Measurements from ENCODE around the gene LRP2. TPM values are rescaled to one million over a fixed set of nuclear protein-coding genes. Genes with fewer than 3 reads are reported as not detected.

The LRP2 gene
- total and polyA plus RNA-seq, 7 donors = 0.02 TPM; not detected in 6

DNA sequence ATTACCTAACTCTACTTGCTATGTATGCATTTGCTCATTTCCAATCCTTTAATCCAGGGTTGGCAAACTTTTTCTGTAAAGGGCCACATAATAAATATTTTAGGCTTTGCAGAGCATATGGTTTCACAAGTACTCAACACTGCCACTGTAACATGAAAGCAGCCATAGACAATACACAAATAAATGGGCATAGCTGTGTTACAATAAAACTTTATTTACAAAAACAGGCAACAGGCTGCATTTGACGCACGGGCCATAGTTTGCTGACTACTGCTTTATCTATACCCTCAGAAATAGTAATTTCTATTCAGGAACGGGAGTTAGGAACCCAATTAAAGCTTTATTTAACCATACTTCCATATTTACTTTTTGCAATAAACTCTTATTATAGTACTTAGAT is 154.3 kb downstream of the LRP2 start:
- TF ChIP-seq, protein P1, sequence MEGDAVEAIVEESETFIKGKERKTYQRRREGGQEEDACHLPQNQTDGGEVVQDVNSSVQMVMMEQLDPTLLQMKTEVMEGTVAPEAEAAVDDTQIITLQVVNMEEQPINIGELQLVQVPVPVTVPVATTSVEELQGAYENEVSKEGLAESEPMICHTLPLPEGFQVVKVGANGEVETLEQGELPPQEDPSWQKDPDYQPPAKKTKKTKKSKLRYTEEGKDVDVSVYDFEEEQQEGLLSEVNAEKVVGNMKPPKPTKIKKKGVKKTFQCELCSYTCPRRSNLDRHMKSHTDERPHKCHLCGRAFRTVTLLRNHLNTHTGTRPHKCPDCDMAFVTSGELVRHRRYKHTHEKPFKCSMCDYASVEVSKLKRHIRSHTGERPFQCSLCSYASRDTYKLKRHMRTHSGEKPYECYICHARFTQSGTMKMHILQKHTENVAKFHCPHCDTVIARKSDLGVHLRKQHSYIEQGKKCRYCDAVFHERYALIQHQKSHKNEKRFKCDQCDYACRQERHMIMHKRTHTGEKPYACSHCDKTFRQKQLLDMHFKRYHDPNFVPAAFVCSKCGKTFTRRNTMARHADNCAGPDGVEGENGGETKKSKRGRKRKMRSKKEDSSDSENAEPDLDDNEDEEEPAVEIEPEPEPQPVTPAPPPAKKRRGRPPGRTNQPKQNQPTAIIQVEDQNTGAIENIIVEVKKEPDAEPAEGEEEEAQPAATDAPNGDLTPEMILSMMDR (IDR thresholded peaks at IDR 0.05) = no peak
- Histone ChIP-seq H3K27me3 (ENCODE audit: insufficient read depth in 3 of 3, low read length in 2 of 3) (peaks cover 0 to 2% (median 0%) of the 10 kb centered on the region in 3 donors), H3K36me3 (ENCODE audit: insufficient read depth in 1 of 2, low read depth in 1 of 2) (no peaks in the 10 kb centered on the region), H3K4me3 (no peak overlapping the region), H3K4me1 (no peaks in the 10 kb centered on the region), H3K27ac (no peak overlapping the region), H3K9me3 (no peaks in the 10 kb centered on the region)
- DNase-seq (no peak), ATAC-seq (no peak)
- intact Hi-C loops (cut with DNase I) = no loop called here
- 91 to 93% (median 91%) methylated on average over 3 of the region's 3 CpGs for WGBS, 3 donors

DNA sequence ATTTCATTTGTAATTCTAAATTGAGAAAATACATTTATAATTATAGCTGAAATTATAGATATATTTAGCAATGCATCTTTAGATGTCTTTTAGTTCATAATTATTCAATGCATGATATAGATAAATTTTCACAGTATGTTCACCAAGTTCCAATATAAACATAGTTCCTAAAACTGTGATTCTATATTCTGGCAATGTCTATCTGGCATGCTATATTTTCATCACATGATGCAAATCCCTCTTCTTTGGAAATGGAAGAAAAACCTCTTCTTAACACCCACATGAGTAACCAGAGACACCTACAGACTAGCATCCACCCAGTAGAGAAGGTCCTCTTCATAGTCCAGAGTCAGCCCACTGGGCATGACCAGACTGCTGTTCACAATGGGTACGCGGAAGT is 157.2 kb downstream of the LRP2 start:
- DNase-seq (no peak), ATAC-seq (no peak)
- H3K27me3 ChIP-seq (ENCODE audit: insufficient read depth in 3 of 3, low read length in 2 of 3) = peaks cover 0 to 2% (median 0%) of the 10 kb centered on the region in 3 donors
- no peak overlapping the region for H3K27ac ChIP-seq
- WGBS, 3 donors = 94 to 96% (median 95%) methylated on average over 2 of the region's 2 CpGs
- H3K9me3 ChIP-seq = no peaks in the 10 kb centered on the region
- TF ChIP-seq, protein P1 (IDR thresholded peaks at IDR 0.05) = no peak
- intact Hi-C loops (cut with DNase I) = no loop called here
- no peaks in the 10 kb centered on the region for H3K36me3 ChIP-seq (ENCODE audit: insufficient read depth in 1 of 2, low read depth in 1 of 2)
- H3K4me3 ChIP-seq = no peak overlapping the region
- no peaks in the 10 kb centered on the region for H3K4me1 ChIP-seq

DNA sequence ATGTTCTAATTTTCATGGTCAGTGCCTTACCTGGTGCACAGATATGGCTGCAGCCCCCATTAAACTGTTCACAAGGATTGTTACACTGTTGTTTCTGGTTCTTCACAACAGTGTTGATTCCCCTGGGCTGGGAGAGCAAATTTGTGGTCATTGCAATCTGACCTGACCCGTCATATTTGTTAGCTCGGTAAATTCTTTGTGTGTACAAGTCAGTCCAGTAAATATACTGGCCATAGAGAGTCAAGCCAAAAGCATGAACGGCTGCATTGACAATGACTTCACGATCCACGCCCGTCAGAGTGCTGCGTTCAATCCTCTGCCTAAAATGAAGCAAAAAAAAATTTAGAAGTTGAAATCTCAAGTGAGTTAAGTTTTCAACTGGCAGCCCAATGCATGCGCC is 158.4 kb downstream of the LRP2 start:
- TF ChIP-seq, protein P1 (IDR thresholded peaks at IDR 0.05) = no peak
- WGBS, 3 donors = 86 to 88% (median 86%) methylated on average over 8 of the region's 8 CpGs
- Histone ChIP-seq H3K27ac (no peak overlapping the region), H3K36me3 (ENCODE audit: insufficient read depth in 1 of 2, low read depth in 1 of 2) (no peaks in the 10 kb centered on the region), H3K9me3 (no peaks in the 10 kb centered on the region), H3K4me1 (no peaks in the 10 kb centered on the region), H3K4me3 (no peak overlapping the region), H3K27me3 (ENCODE audit: insufficient read depth in 3 of 3, low read length in 2 of 3) (peaks cover 0 to 2% (median 0%) of the 10 kb centered on the region in 3 donors)
- ATAC-seq (no peak), DNase-seq (no peak)
- intact Hi-C loops (cut with DNase I) = no loop called here

DNA sequence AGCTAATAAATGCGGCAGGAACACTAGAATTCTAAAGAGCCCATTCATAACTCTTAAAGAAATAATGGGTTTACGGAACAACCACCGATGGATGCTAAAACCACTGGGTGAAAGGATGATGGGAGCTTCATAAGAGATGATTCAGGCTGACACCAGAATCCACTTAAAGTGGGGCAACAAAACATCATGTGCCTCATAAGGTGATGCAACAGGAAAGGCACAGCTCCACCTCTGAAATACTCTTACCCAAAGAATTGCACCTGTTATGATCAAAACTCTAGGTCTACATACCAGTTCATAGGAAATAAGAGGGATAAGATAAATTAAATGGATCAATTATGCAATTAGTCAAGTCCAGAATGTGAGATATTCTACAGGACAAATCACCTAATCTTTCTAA is 161.6 kb downstream of the LRP2 start:
- no peaks in the 10 kb centered on the region for H3K36me3 ChIP-seq (ENCODE audit: insufficient read depth in 1 of 2, low read depth in 1 of 2)
- WGBS, 3 donors = 93 to 94% (median 94%) methylated on average over 3 of the region's 3 CpGs
- H3K27ac ChIP-seq = no peak overlapping the region
- no peaks in the 10 kb centered on the region for H3K4me1 ChIP-seq
- TF ChIP-seq, protein P1 (IDR thresholded peaks at IDR 0.05) = no peak
- peaks cover 0 to 2% (median 0%) of the 10 kb centered on the region in 3 donors for H3K27me3 ChIP-seq (ENCODE audit: insufficient read depth in 3 of 3, low read length in 2 of 3)
- H3K9me3 ChIP-seq = no peaks in the 10 kb centered on the region
- DNase-seq (no peak), ATAC-seq (no peak)
- intact Hi-C loops (cut with DNase I) = no loop called here
- H3K4me3 ChIP-seq = no peak overlapping the region

DNA sequence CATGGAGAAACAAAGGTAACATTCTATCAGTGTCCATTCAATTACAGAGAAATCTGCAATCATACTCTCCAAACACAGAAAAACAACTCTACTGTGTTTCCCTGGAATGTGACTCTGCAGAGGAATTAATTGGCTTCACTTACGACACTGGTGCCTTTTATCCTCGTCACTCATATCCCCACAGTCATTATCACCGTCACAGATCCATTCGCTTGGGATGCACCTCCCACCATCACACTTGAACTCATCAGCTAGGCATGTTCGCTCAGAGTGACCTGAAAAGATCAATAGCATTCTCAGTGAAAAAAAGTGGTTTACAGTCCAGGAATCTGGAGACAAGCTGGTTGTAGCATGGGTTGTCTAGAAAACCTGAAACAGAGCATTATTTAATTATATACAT is 168.7 kb downstream of the LRP2 start:
- no peaks in the 10 kb centered on the region for H3K9me3 ChIP-seq
- no peaks in the 10 kb centered on the region for H3K27me3 ChIP-seq (ENCODE audit: insufficient read depth in 3 of 3, low read length in 2 of 3)
- H3K4me1 ChIP-seq = no peaks in the 10 kb centered on the region
- H3K4me3 ChIP-seq = no peak overlapping the region
- H3K27ac ChIP-seq = no peak overlapping the region
- no peaks in the 10 kb centered on the region for H3K36me3 ChIP-seq (ENCODE audit: insufficient read depth in 1 of 2, low read depth in 1 of 2)
- ATAC-seq = no peak
- DNase-seq = no peak
- 46 to 61% (median 60%) methylated on average over 5 of the region's 5 CpGs for WGBS, 3 donors
- TF ChIP-seq, protein P1 (IDR thresholded peaks at IDR 0.05) = no peak
- intact Hi-C loops (cut with DNase I) = no loop called here
